Measurements from ENCODE around the gene PPP2R1B.
"Not testable (repeated sequence)": the region's sequence is repeated elsewhere in the genome, so short reads cannot be mapped to it uniquely, and the experiment has no call there.

The PPP2R1B gene

DNA sequence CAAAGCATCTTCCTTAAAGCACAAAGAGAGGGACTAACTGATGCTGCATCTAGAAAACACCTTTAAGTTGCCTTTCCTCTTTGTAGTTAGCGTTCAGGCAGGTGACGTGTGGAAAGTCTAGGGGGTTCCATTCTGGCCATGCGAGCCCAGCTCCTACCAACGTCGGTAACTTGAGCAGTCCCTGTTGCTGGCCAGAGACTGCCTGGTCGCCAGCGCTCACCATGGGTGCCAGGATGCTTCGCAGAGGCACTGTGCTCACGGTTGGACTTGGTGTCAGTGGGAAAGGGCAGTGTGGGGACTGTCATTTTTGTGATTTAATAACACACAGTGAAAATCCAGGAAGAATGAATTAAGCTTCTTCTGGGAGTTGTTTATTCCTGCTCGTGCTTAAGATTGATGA, 40.6 kb downstream of the PPP2R1B start:
- no peak for DNase-seq (ENCODE audit: low spot score)

- DNase-seq (ENCODE audit: low spot score): no peak
These were observed 41.5 kb downstream of the PPP2R1B start for GRCh38 chr11:111724615-111725129.

GRCh38 chr11:111723595-111723994, 42.6 kb downstream of the PPP2R1B start:
- no peak for DNase-seq (ENCODE audit: low spot score)

- DNase-seq (ENCODE audit: low spot score): no peak
These were observed 43.7 kb downstream of the PPP2R1B start for GRCh38 chr11:111722501-111722900.

GRCh38 chr11:111720801-111721494, 45.2 kb downstream of the PPP2R1B start:
- DNase-seq (ENCODE audit: low spot score): no peak

DNA sequence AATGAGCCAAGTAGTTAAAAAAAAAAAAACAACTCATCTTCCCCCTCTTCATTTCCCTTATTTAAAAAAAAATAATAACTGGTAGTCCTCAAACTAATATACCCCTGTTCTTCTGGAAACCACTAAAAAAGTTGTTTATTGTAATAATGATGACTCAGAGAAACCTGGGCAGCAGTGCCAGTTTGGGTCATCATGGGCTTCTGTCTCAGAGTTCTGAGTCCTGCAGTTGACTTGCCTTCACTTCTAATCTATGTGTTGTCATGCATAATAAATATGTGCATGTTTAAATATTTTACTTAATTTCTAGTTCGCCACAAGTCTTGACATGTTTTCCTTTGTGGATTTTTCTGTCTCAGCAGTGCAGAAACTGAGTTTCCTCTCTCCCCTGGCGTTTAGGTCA, 46.8 kb downstream of the PPP2R1B start:
- no peak for DNase-seq (ENCODE audit: low spot score)

GRCh38 chr11:111718859-111719258, 47.3 kb downstream of the PPP2R1B start:
- no peak for DNase-seq (ENCODE audit: low spot score)

GRCh38 chr11:111718436-111718835, 47.8 kb downstream of the PPP2R1B start:
- no peak for DNase-seq (ENCODE audit: low spot score)

DNA sequence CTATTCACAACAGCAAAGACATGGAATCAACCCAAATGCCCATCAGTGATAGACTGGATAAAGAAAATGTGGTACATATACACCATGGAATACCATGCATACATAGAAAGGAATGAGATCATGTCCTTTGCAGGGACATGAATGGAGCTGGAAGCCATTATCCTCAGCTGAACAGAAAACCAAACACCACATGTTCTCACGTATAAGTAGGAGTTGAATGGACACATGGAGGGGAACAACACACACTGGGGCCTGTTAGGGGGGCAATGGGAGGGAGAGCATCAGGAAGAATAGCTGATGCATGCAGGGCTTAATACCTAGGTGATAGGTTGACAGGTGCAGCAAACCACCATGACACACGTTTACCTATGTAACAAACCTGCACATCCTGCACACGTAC, 48.5 kb downstream of the PPP2R1B start:
- not testable (repeated sequence) for DNase-seq (ENCODE audit: low spot score)

DNA sequence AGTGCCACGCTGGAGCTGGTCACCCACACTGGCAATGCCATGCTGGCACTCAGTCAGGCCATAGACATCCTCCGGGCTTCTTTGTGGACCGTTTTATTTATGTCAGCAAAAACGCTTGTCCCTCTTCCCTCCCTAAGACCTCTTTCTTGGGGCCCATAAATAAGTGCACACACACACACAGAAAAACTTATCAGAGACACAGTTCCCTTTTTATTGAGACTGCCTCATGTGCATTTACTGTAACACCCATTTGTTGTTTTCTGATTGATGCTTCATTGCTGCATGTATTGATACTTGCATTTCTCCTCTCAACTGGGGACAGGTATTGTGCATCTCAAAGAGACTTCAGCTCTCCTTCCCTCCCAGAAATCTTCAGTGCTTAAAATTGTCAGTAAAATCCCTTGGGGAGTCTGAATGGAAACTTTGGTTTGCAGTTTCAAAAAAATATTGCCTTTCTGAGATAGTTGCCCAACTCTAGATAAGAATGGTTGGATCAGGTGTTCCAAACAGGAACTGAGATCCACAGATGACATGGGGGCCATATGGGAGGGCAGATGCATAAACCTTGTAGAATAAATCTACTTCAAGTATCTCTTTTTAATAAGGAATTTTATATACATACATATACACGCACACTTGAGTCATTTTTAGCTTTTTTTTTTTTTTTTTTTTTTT, 50.9 kb downstream of the PPP2R1B start:
- DNase-seq (ENCODE audit: low spot score): no peak

- DNase-seq (ENCODE audit: low spot score): no peak
These were observed 51.7 kb downstream of the PPP2R1B start for GRCh38 chr11:111714522-111714921.

GRCh38 chr11:111707691-111708067, 58.5 kb downstream of the PPP2R1B start:
- no peak for DNase-seq (ENCODE audit: low spot score)

- DNase-seq (ENCODE audit: low spot score): no peak
These were observed 59.0 kb downstream of the PPP2R1B start for GRCh38 chr11:111707039-111707690.

GRCh38 chr11:111703576-111703975, 62.6 kb downstream of the PPP2R1B start:
- DNase-seq (ENCODE audit: low spot score): no peak

- DNase-seq (ENCODE audit: low spot score): no peak
These were observed 63.6 kb downstream of the PPP2R1B start for GRCh38 chr11:111702623-111703022.

DNA sequence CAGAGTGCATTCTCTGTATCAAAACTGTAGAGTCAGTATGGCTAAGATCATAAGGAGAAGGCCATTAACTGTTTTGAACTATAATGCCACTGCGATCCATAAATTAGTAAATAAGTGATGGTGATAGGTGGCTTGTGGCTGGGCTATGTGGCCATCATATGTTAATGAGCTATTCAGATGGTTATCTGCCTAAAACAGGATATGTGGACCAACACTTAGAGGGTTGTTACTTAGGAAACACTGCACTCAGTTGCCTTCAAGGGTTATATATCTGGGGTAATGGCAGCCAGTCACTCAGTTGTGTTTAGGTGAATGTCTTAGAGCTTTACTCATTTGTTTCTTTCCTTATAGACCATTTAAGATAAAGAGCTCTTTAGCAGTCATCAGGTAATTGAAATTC, 66.0 kb downstream of the PPP2R1B start:
- DNase-seq (ENCODE audit: low spot score): no peak

- DNase-seq (ENCODE audit: low spot score): no peak
These were observed 66.5 kb downstream of the PPP2R1B start for GRCh38 chr11:111699579-111700156.

DNA sequence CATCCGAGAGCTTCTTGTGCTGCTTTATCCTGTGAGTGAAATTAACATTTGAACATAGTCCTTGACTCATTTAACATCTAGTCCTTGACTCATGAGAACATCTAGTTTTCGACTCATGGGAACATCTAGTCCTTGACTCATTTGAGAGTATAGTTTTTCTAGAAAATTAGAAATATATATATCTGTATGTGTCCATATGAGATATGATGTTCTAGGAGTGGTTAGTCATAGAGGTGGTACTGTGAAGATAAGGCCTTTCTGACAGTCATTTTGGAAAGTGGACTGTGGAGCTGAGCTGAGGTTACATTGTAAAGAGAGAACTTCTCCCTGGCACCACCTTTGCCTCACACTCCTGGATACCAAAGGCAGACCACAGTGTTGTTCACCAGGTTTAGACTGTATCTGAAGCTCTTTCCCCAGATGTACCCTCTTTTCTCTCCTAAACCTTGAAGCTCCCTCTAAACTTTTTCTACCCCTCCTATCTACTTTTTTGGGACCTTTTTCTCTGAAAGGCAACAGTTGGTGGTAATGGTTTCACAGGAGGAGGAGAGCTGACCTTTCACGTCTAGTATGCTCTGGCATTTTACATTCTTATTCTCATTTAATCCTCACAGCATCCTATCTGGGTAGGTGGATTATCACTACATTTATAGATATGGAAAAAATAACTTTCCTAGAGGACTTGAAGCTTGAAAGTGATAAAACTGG, 67.2 kb downstream of the PPP2R1B start:
- DNase-seq (ENCODE audit: low spot score): no peak

DNA sequence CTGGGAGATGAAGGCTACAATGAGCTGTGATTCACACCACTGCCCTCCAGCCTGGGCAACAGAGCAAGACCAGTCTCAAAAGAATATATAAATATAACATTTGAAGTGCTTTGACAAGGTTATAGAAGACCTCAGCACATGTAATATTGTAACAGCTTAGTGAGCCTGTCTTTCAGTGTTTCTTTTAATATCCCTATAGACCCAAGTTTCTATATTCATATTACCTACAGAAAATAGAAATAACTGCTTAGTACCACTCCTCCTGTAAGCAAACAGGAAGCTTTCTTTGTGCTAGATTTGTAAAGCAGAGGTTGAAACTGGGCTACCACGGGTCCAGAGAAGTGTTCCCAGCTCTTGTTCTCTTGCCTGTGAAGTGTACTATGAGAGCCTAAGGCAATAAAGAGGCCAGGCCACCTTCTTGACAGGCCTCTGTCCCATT, 68.2 kb downstream of the PPP2R1B start:
- DNase-seq (ENCODE audit: low spot score): no peak

- DNase-seq (ENCODE audit: low spot score): no peak
These were observed 69.6 kb downstream of the PPP2R1B start for GRCh38 chr11:111696556-111696955.

DNA sequence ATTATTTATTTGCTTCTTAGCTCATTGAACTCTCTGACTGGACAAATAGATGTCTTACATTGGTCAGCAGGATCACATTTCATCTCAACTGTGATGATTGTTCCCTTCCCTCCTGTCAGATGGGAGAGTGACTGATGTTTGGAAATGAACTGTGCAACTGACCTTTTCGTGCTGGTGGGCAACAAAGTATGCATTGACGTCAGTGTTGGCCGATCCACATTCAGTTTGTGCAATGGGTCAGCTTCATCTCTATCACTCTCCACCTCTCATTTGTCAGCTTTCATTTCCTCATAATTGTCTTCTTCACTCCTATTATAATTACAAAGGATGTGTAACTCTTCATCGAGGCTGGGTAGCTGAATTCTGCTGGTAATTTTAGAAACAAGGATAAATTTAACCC, 71.3 kb downstream of the PPP2R1B start:
- DNase-seq (ENCODE audit: low spot score): no peak

Measured in ecto neural progenitor cell (in vitro differentiated cells).